CD1c-positive myeloid dendritic cell (primary cell): Measurements from ENCODE around the gene LPAR3.
A peak's percentile ranks its signal among the peaks of the same experiment; 100 is the strongest.

ENCODE experiments used
- DNase-seq: peaks from one replicate; pipeline ENCODE4 v3.0.0-alpha.2; 2016; ENCODE audit errors: extremely low spot score

LPAR3 gene

GRCh38 chr1:84775535-84775920, 117.5 kb downstream of the LPAR3 start:
- DNase-seq, result no peak

GRCh38 chr1:84774669-84775534, 118.1 kb downstream of the LPAR3 start:
- DNase-seq, result no peak

GRCh38 chr1:84773933-84774497, 119.0 kb downstream of the LPAR3 start:
- no peak for DNase-seq

- no peak for DNase-seq
Observed at GRCh38 chr1:84773195-84773594, 119.8 kb downstream of the LPAR3 start.

- peak; percentile 76 for DNase-seq
Observed at GRCh38 chr1:84772428-84772943, 120.5 kb downstream of the LPAR3 start.

- no peak for DNase-seq
Observed at GRCh38 chr1:84771895-84772294, 121.1 kb downstream of the LPAR3 start.

GRCh38 chr1:84770481-84770880, 122.5 kb downstream of the LPAR3 start:
- DNase-seq, result no peak

GRCh38 chr1:84769636-84770035, 123.4 kb downstream of the LPAR3 start:
- no peak for DNase-seq

GRCh38 chr1:84768634-84769033, 124.4 kb downstream of the LPAR3 start:
- no peak for DNase-seq

GRCh38 chr1:84763912-84764680, 128.9 kb downstream of the LPAR3 start:
- DNase-seq, result no peak

- no peak for DNase-seq
Observed at GRCh38 chr1:84762664-84763063, 130.3 kb downstream of the LPAR3 start.
